Testis (tissue), 2 donors: ENCODE measurements around the gene TBX18.

ENCODE experiments used
- POLR2A ChIP-seq: fragments of 450-650 bp; IDR thresholded peaks from one replicate; pipeline ENCODE4 v1.6.1; 2017; ENCODE audit warnings: antibody characterized with exemption, mild to moderate bottlenecking, moderate library complexity
- TF ChIP-seq, protein P1 (sequence below), 3 experiments: fragments of 450-650 bp in 2 of 3; fragments of 200-600 bp in 1 of 3; sonication (generic) in 1 of 3; IDR thresholded peaks; one replicate each; pipeline ENCODE4 v1.5.1; 2016 to 2019; ENCODE audit warnings: antibody characterized with exemption in 3 of 3, mild to moderate bottlenecking in 2 of 3, moderate library complexity in 1 of 3

DNA sequence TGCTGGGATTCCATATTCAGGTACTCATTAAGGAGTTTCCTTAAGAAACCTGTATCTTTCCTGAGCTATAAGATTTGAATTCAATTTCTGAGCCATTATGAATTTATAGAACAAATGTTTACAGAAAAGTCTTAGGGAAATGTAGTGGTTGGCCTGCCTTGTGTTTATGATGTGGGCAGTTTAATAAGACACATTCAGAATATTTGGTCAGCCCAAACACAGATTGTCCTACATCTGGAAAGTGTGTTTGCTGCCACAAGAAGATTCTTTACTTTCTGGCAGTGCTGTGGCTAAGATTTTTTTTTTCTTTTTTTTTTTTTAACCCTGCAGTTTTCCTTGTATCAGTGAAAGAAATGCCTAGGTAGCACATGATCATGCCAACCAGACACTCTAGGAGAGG, 15.2 kb downstream of the TBX18 start:
- TF ChIP-seq, protein P1, sequence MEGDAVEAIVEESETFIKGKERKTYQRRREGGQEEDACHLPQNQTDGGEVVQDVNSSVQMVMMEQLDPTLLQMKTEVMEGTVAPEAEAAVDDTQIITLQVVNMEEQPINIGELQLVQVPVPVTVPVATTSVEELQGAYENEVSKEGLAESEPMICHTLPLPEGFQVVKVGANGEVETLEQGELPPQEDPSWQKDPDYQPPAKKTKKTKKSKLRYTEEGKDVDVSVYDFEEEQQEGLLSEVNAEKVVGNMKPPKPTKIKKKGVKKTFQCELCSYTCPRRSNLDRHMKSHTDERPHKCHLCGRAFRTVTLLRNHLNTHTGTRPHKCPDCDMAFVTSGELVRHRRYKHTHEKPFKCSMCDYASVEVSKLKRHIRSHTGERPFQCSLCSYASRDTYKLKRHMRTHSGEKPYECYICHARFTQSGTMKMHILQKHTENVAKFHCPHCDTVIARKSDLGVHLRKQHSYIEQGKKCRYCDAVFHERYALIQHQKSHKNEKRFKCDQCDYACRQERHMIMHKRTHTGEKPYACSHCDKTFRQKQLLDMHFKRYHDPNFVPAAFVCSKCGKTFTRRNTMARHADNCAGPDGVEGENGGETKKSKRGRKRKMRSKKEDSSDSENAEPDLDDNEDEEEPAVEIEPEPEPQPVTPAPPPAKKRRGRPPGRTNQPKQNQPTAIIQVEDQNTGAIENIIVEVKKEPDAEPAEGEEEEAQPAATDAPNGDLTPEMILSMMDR (IDR thresholded peaks at IDR 0.05): no peak
- TF ChIP-seq POLR2A: no peak
